ENCODE measurements around the gene SPOCK1.

DNA sequence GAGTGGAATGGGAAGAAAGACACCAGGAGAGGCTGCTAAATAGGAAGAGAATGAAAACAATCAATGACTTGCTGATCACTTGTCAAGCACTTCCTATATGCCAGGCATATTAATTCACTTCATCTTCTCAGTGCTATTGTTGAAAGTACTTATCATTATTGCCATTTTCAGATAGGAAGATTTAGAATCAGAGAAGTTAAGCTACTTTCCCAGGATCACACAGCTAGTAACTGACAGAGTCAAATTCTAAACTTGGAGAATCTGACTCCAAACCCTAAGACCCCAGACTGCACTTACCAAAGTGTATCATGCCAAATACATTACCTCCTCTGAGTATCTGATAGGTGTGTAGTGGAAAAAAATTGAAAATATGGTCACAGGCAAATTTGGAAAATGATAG is 236.3 kb downstream of the SPOCK1 start:
- TF ChIP-seq POLR2A (IDR thresholded peaks at IDR 0.05) (no peak), POLR2AphosphoS5 (IDR thresholded peaks at IDR 0.05) (no peak)
- TF ChIP-seq, protein P1, sequence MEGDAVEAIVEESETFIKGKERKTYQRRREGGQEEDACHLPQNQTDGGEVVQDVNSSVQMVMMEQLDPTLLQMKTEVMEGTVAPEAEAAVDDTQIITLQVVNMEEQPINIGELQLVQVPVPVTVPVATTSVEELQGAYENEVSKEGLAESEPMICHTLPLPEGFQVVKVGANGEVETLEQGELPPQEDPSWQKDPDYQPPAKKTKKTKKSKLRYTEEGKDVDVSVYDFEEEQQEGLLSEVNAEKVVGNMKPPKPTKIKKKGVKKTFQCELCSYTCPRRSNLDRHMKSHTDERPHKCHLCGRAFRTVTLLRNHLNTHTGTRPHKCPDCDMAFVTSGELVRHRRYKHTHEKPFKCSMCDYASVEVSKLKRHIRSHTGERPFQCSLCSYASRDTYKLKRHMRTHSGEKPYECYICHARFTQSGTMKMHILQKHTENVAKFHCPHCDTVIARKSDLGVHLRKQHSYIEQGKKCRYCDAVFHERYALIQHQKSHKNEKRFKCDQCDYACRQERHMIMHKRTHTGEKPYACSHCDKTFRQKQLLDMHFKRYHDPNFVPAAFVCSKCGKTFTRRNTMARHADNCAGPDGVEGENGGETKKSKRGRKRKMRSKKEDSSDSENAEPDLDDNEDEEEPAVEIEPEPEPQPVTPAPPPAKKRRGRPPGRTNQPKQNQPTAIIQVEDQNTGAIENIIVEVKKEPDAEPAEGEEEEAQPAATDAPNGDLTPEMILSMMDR (IDR thresholded peaks at IDR 0.05): no peak

Data from stomach (tissue), 4 donors.